Measurements from ENCODE around the gene RS1.

The RS1 gene

DNA sequence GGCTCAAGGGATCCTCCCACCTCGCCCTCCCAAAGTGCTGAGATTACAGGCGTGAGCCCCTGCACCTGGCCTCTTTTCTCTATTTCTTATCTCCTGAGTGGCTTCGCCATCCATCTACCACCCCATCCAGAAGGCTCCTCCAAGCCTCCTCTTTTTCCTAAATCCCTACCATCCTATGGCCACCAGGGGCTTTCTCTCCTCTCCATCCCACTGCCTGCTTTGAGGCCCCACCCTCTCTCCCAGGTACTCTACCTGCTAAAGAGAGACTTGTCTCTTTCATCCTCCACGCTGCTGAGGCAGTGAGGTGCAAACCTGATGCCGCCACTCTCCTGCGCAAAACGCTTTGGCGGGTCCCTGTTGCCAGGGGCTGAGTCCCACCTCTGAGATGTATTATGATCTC, 7.0 kb downstream of the RS1 start:
- no peak overlapping the region for H3K27ac ChIP-seq (ENCODE audit: low read depth, low read length)

DNA sequence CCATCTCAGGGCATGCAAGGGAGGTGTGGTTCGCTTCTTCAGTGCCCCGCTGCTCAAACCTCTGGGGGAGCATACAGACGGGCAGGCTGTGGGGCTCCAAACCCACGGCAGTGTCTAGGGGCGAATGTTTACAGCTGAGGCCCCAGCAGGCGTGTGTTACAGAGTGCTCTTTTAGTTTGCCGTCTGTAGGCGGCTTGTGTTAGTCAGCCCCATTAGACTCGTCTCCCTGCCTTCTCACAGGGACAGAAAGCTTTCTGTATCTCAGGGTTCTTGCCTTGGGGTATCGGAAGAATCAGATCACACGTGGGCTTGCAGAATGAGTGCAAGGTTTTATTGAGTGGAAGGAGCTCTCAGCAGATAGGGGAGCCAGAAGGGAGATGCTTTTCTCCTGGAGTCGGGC, 10.6 kb downstream of the RS1 start:
- Histone ChIP-seq H3K9ac (ENCODE audit: low read length) (no peak overlapping the region), H2AFZ (ENCODE audit: low read depth, low read length, severe bottlenecking) (no peak overlapping the region), H4K20me1 (ENCODE audit: low read depth, low read length) (no peaks in the 10 kb centered on the region), H3K9me3 (ENCODE audit: insufficient read depth, low read length) (no peaks in the 10 kb centered on the region), H3K4me3 (ENCODE audit: insufficient read depth, low read length, poor library complexity, severe bottlenecking) (no peak overlapping the region), H3K27ac (ENCODE audit: low read depth, low read length) (no peak overlapping the region), H3K4me2 (ENCODE audit: low read depth, low read length, poor library complexity, severe bottlenecking) (no peak overlapping the region), H3K79me2 (ENCODE audit: insufficient read depth, low read length) (no peaks in the 10 kb centered on the region), H3K27me3 (ENCODE audit: low read length) (no peaks in the 10 kb centered on the region), H3K9me2 (replicated peaks; ENCODE audit: insufficient read depth, low read length) (no peaks in the 10 kb centered on the region), H3K36me3 (ENCODE audit: low read length) (no peaks in the 10 kb centered on the region), H3F3A (ENCODE audit: insufficient read depth) (no peaks in the 10 kb centered on the region)
- TF ChIP-seq, protein P1, sequence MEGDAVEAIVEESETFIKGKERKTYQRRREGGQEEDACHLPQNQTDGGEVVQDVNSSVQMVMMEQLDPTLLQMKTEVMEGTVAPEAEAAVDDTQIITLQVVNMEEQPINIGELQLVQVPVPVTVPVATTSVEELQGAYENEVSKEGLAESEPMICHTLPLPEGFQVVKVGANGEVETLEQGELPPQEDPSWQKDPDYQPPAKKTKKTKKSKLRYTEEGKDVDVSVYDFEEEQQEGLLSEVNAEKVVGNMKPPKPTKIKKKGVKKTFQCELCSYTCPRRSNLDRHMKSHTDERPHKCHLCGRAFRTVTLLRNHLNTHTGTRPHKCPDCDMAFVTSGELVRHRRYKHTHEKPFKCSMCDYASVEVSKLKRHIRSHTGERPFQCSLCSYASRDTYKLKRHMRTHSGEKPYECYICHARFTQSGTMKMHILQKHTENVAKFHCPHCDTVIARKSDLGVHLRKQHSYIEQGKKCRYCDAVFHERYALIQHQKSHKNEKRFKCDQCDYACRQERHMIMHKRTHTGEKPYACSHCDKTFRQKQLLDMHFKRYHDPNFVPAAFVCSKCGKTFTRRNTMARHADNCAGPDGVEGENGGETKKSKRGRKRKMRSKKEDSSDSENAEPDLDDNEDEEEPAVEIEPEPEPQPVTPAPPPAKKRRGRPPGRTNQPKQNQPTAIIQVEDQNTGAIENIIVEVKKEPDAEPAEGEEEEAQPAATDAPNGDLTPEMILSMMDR (IDR thresholded peaks at IDR 0.05; ENCODE audit: insufficient read depth, low read length, poor library complexity, severe bottlenecking): no peak
- no peak for TF ChIP-seq EZH2phosphoT487 (conservative IDR thresholded peaks at IDR 0.05; ENCODE audit: low read length)

More for the DNA sequence above, 7.0 kb downstream of the RS1 start:
- TF ChIP-seq EZH2phosphoT487 (conservative IDR thresholded peaks at IDR 0.05; ENCODE audit: low read length): no peak
- TF ChIP-seq, protein P1 (IDR thresholded peaks at IDR 0.05; ENCODE audit: insufficient read depth, low read length, poor library complexity, severe bottlenecking): no peak
- Histone ChIP-seq H3K79me2 (ENCODE audit: insufficient read depth, low read length) (no peaks in the 10 kb centered on the region), H4K20me1 (ENCODE audit: low read depth, low read length) (no peaks in the 10 kb centered on the region), H3K4me2 (ENCODE audit: low read depth, low read length, poor library complexity, severe bottlenecking) (no peak overlapping the region), H3F3A (ENCODE audit: insufficient read depth) (no peaks in the 10 kb centered on the region), H3K9ac (ENCODE audit: low read length) (no peak overlapping the region), H3K4me3 (ENCODE audit: insufficient read depth, low read length, poor library complexity, severe bottlenecking) (no peak overlapping the region), H3K9me3 (ENCODE audit: insufficient read depth, low read length) (no peaks in the 10 kb centered on the region), H3K36me3 (ENCODE audit: low read length) (no peaks in the 10 kb centered on the region), H3K27me3 (ENCODE audit: low read length) (no peaks in the 10 kb centered on the region), H2AFZ (ENCODE audit: low read depth, low read length, severe bottlenecking) (no peak overlapping the region), H3K9me2 (replicated peaks; ENCODE audit: insufficient read depth, low read length) (no peaks in the 10 kb centered on the region)

DNA sequence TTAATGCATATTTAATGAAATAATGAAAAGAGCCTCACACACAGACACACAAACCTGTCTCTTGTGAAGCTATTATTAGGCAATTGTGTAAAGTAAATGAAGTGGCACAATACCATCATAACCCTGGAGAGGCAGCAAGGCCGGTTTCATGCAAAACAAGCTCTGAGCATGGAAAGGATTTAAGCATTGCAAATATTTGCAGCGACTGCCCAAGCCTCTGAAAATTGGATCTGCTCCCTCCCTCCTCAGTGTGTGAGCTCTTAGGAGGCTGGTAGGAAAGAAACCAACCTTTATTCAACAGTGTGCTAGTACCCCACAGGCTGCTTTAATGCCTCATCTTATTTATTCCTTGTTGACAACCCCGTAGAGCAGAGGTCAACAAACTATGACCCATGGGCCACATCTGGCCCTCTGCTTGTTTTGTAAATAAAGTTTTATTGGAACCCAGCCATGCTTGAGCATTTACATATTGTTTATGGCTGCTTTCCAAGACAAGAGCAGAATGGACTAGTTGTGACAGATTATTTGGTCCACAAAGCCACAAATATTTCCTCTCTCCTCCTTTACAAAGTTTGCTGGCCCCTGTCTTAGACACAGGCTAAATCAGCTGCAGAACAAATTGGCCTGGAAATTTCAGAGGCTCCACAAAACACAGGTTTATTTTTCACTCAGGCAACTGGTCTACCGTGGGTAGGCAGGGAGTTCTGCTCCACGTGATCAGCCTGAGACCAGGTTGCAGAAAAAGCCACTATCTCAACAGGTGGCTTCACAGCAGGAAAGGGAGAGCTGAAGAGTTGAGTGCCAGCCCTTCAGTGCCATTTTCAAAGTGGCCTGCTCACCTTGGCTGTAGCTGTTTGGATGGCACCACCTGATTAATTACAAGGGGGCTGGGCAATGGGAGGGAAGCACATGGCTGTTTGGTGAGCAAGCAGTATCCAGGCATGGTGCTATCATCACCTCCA, 16.8 kb downstream of the RS1 start:
- no peak overlapping the region for H3K9ac ChIP-seq (ENCODE audit: low read length)
- H3K9me3 ChIP-seq (ENCODE audit: insufficient read depth, low read length): no peaks in the 10 kb centered on the region
- no peaks in the 10 kb centered on the region for H3K79me2 ChIP-seq (ENCODE audit: insufficient read depth, low read length)
- no peaks in the 10 kb centered on the region for H3K36me3 ChIP-seq (ENCODE audit: low read length)
- H4K20me1 ChIP-seq (ENCODE audit: low read depth, low read length): no peaks in the 10 kb centered on the region
- no peak overlapping the region for H2AFZ ChIP-seq (ENCODE audit: low read depth, low read length, severe bottlenecking)
- H3K4me3 ChIP-seq (ENCODE audit: insufficient read depth, low read length, poor library complexity, severe bottlenecking): no peak overlapping the region
- H3K9me2 ChIP-seq (replicated peaks; ENCODE audit: insufficient read depth, low read length): no peaks in the 10 kb centered on the region
- H3K27me3 ChIP-seq (ENCODE audit: low read length): no peaks in the 10 kb centered on the region
- no peak for TF ChIP-seq EZH2phosphoT487 (conservative IDR thresholded peaks at IDR 0.05; ENCODE audit: low read length)
- TF ChIP-seq, protein P1 (IDR thresholded peaks at IDR 0.05; ENCODE audit: insufficient read depth, low read length, poor library complexity, severe bottlenecking): no peak
- H3K27ac ChIP-seq (ENCODE audit: low read depth, low read length): no peak overlapping the region
- no peak overlapping the region for H3K4me2 ChIP-seq (ENCODE audit: low read depth, low read length, poor library complexity, severe bottlenecking)
- H3F3A ChIP-seq (ENCODE audit: insufficient read depth): no peaks in the 10 kb centered on the region

Measured in SU-DHL-6 (cell line).